Ammon's horn (tissue), 1 donor: ENCODE results near the gene THOP1.

ENCODE experiments used
- DNase-seq: peaks from one replicate; pipeline ENCODE4 v3.0.0-alpha.2; 2016; ENCODE audit warnings: low spot score

THOP1 gene

GRCh38 chr19:2854849-2855248 lies 69.5 kb downstream of the THOP1 start:
- no peak for DNase-seq

GRCh38 chr19:2856457-2857050 lies 71.3 kb downstream of the THOP1 start:
- DNase-seq, result no peak

- DNase-seq, result no peak
Observed at GRCh38 chr19:2858864-2859263, 73.6 kb downstream of the THOP1 start.

- DNase-seq, result no peak
Observed at GRCh38 chr19:2863816-2864215, 78.5 kb downstream of the THOP1 start.
